ENCODE measurements around the gene ADAMTS13.
A peak's percentile ranks its signal among the peaks of the same experiment; 100 is the strongest.

DNA sequence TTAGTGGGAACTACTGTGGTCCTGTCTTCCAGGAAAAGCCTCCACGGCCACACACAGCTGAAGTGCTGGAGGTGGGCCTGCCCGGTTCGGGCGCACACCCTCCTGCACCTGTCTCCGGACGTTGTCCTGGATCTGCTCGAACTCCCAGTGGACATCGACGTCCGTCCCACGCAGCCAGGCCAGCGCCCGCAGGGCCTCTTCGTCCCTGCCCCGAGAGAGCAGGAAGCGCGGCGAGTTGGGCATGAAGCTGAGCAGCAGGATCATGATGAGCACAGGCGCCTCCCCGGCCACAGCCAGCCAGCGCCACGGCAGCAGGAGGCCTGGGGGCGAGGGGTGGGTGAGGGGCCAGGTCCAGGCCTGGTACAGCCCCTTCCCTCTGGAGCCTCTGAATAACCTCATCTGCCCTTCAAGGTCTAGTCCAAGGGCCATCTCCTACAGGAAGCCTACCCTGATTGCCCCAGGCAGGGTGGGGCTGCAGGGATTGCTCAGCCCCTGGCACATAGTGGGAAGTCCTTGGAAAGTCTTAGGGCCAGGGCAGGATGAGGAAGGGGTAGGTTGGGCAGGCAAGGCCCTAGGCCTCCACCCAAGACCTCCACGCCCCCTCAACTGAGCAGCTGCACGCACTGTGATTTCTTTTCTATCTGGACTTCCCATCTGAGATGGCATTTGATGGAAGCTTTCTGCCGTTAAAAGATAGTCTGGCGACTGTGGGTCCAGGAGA lies 53.3 kb downstream of the ADAMTS13 start:
- TF ChIP-seq, protein P1, sequence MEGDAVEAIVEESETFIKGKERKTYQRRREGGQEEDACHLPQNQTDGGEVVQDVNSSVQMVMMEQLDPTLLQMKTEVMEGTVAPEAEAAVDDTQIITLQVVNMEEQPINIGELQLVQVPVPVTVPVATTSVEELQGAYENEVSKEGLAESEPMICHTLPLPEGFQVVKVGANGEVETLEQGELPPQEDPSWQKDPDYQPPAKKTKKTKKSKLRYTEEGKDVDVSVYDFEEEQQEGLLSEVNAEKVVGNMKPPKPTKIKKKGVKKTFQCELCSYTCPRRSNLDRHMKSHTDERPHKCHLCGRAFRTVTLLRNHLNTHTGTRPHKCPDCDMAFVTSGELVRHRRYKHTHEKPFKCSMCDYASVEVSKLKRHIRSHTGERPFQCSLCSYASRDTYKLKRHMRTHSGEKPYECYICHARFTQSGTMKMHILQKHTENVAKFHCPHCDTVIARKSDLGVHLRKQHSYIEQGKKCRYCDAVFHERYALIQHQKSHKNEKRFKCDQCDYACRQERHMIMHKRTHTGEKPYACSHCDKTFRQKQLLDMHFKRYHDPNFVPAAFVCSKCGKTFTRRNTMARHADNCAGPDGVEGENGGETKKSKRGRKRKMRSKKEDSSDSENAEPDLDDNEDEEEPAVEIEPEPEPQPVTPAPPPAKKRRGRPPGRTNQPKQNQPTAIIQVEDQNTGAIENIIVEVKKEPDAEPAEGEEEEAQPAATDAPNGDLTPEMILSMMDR (IDR thresholded peaks at IDR 0.05 in 2 of 3, conservative IDR thresholded peaks at IDR 0.05 in 1 of 3; ENCODE audit: insufficient read depth in 2 of 3, low read depth in 1 of 3, low read length in 3 of 3): no peak
- TF ChIP-seq YY1 (IDR thresholded peaks at IDR 0.05; ENCODE audit: borderline replicate concordance in 1 of 3, control insufficient read depth in 1 of 3, extremely low read depth in 1 of 3, insufficient read depth in 3 of 3, insufficient read length in 1 of 3, insufficient replicate concordance in 2 of 3, low read depth in 1 of 3, low read length in 2 of 3): no peak
- no peak for TF ChIP-seq ARHGAP35 (IDR thresholded peaks at IDR 0.05; ENCODE audit: partially characterized antibody)
- TF ChIP-seq ZFP36 (IDR thresholded peaks at IDR 0.05; ENCODE audit: low read depth, low read length, partially characterized antibody): peak; percentile 93
- no peak for TF ChIP-seq RBBP5 (IDR thresholded peaks at IDR 0.05; ENCODE audit: borderline replicate concordance, insufficient read depth, low read length, poor library complexity, severe bottlenecking)
- no peak for TF ChIP-seq SMAD3 (CRISPR knock-in tag; conservative IDR thresholded peaks at IDR 0.05)
- TF ChIP-seq CTBP1 (IDR thresholded peaks at IDR 0.05; ENCODE audit: borderline replicate concordance): no peak
- TF ChIP-seq ZNF140 (CRISPR knock-in tag; IDR thresholded peaks at IDR 0.05): no peak
- TF ChIP-seq, protein P2, sequence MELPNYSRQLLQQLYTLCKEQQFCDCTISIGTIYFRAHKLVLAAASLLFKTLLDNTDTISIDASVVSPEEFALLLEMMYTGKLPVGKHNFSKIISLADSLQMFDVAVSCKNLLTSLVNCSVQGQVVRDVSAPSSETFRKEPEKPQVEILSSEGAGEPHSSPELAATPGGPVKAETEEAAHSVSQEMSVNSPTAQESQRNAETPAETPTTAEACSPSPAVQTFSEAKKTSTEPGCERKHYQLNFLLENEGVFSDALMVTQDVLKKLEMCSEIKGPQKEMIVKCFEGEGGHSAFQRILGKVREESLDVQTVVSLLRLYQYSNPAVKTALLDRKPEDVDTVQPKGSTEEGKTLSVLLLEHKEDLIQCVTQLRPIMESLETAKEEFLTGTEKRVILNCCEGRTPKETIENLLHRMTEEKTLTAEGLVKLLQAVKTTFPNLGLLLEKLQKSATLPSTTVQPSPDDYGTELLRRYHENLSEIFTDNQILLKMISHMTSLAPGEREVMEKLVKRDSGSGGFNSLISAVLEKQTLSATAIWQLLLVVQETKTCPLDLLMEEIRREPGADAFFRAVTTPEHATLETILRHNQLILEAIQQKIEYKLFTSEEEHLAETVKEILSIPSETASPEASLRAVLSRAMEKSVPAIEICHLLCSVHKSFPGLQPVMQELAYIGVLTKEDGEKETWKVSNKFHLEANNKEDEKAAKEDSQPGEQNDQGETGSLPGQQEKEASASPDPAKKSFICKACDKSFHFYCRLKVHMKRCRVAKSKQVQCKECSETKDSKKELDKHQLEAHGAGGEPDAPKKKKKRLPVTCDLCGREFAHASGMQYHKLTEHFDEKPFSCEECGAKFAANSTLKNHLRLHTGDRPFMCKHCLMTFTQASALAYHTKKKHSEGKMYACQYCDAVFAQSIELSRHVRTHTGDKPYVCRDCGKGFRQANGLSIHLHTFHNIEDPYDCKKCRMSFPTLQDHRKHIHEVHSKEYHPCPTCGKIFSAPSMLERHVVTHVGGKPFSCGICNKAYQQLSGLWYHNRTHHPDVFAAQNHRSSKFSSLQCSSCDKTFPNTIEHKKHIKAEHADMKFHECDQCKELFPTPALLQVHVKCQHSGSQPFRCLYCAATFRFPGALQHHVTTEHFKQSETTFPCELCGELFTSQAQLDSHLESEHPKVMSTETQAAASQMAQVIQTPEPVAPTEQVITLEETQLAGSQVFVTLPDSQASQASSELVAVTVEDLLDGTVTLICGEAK (IDR thresholded peaks at IDR 0.05): no peak
- TF ChIP-seq, protein P2 (CRISPR knock-in tag; IDR thresholded peaks at IDR 0.05): no peak
